DOHH2 (cell line): ENCODE data around the gene TMCC1.

ENCODE experiments used
- CTCF ChIP-seq: fragments of 200-600 bp; sonication (generic); IDR thresholded peaks from one replicate; pipeline ENCODE4 v1.5.1; 2014; ENCODE audit warnings: antibody characterized with exemption, mild to moderate bottlenecking, low read depth, low read length; ENCODE audit not compliant: poor library complexity, severe bottlenecking
- EZH2phosphoT487 ChIP-seq: fragments of 200-600 bp; sonication (generic); IDR thresholded peaks from 2 replicates; pipeline ENCODE4 v1.6.1; 2017; ENCODE audit warnings: borderline replicate concordance, mild to moderate bottlenecking, antibody characterized with exemption, low read length, moderate library complexity, mixed read lengths

DNA sequence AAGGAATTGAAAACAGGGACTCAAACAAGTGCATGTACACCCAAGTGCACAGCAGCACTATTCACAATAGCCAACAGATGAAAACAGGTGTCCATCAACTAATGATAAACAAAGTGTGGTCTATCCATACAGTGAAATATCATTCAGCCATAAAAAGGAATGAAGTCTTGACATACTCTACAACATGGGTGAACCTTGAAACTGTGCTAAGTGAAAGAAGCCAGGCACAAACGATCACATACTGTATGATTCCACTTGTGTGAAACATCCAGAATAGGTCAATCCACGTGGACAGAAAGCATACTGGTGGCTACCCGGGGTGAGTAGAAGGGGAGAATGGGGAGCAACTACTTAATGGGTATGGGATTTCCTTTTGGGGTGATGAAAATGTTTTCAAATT is 257.4 kb downstream of the TMCC1 start:
- TF ChIP-seq CTCF: no peak
- no peak for TF ChIP-seq EZH2phosphoT487
